Measurements from ENCODE around the gene DMPK.

DMPK gene

GRCh38 chr19:45792470-45793177, 10.3 kb upstream of the DMPK start, which contains the start of gene DMWD:
DMWD (minus strand) TSS chr19:45792845; CDS start chr19:45792756, 89 bp downstream.
- Histone ChIP-seq H3K27ac (ENCODE audit: low read depth, low read length) (peak within 1 kb of the TSS; percentile 66), H3K9ac (ENCODE audit: low read length) (peak within 1 kb of the TSS; percentile 28), H3K9me3 (ENCODE audit: low read length) (no peaks in the 10 kb centered on the region), H3K27me3 (ENCODE audit: control insufficient read depth in 1 of 2, insufficient read depth in 2 of 2, low read length in 2 of 2) (no peaks in the 10 kb centered on the region), H3K36me3 (ENCODE audit: insufficient read depth, low read length) (peaks cover 21% of the 10 kb centered on the region), H3K4me3 (ENCODE audit: low read depth in 1 of 2, low read length in 2 of 2) (peak within 1 kb of the TSS; percentile 65 to 78), H3K4me1 (ENCODE audit: insufficient read depth, low read length) (peaks cover 12% of the 10 kb centered on the region)

GRCh38 chr19:45791744-45792469, 9.6 kb upstream of the DMPK start:
- H3K36me3 ChIP-seq (ENCODE audit: insufficient read depth, low read length): peaks cover 24% of the 10 kb centered on the region
- H3K4me1 ChIP-seq (ENCODE audit: insufficient read depth, low read length): peaks cover 12% of the 10 kb centered on the region
- peak overlapping the region; percentile 65 to 78 for H3K4me3 ChIP-seq (ENCODE audit: low read depth in 1 of 2, low read length in 2 of 2)
- peak overlapping the region; percentile 28 for H3K9ac ChIP-seq (ENCODE audit: low read length)
- no peaks in the 10 kb centered on the region for H3K9me3 ChIP-seq (ENCODE audit: low read length)
- peak overlapping the region; percentile 66 for H3K27ac ChIP-seq (ENCODE audit: low read depth, low read length)
- H3K27me3 ChIP-seq (ENCODE audit: control insufficient read depth in 1 of 2, insufficient read depth in 2 of 2, low read length in 2 of 2): no peaks in the 10 kb centered on the region

GRCh38 chr19:45790942-45791341, 8.7 kb upstream of the DMPK start:
- H3K4me1 ChIP-seq (ENCODE audit: insufficient read depth, low read length): peaks cover 12% of the 10 kb centered on the region
- H3K27me3 ChIP-seq (ENCODE audit: control insufficient read depth in 1 of 2, insufficient read depth in 2 of 2, low read length in 2 of 2): peaks cover 0 to 4% of the 10 kb centered on the region in 2 donors
- no peak overlapping the region for H3K4me3 ChIP-seq (ENCODE audit: low read depth in 1 of 2, low read length in 2 of 2)
- no peak overlapping the region for H3K27ac ChIP-seq (ENCODE audit: low read depth, low read length)
- H3K36me3 ChIP-seq (ENCODE audit: insufficient read depth, low read length): peaks cover 34% of the 10 kb centered on the region
- peak overlapping the region; percentile 28 for H3K9ac ChIP-seq (ENCODE audit: low read length)
- no peaks in the 10 kb centered on the region for H3K9me3 ChIP-seq (ENCODE audit: low read length)

DNA sequence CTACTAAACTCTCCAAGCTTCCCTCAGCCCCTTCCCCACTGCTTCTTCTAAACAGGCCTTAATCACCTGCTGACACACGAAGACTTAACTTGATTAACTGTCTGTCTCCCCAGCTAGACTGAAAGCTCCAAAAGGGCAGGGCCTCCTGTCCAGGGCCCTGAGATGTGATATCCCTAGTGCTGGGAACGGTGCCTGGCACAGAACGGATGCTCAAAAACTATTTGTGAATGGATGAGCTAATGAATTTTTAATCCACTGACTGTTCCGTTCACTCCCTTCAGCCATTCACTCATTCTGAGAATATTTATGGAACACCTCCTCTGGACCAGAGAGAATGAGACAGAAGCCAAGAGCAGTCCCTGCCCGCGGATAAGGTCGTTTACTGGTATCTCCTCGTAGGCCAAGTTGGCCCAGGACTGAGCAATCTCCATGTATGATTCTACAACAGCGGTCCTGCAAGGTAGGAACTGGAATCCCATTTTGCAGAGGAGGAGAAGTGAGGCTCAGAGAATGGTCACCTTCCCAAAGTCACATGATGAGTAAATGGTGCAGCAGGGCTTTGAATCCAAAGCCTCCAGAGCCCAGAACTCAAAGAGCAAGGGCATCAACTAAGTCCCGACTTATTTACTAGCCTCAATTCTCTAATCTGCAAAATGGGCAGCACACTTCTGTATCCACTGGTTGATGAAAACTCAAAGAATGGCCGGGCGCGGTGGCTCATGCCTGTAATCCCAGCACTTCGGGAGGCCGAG, 6.9 kb upstream of the DMPK start:
- H3K36me3 ChIP-seq (ENCODE audit: insufficient read depth, low read length): peaks cover 46% of the 10 kb centered on the region
- peaks cover 24% of the 10 kb centered on the region for H3K4me1 ChIP-seq (ENCODE audit: insufficient read depth, low read length)

DNA sequence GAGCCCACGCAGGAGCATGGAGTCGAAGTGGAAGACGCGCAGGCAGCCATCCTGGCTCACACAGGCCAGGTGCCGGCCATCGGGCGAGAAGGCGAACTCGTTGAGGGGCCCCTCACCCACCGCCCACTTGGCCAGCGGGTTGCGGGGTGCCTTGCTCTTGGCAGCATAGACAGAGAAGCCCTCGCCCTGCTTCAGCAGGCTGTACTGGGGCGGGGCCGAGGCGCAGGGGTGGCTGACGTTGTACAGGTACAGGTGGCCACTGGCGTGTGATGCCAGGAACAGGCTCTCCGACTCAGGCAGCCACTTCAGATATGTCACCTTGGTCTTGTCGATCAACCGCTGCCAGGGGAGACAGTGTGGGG, 4.2 kb upstream of the DMPK start:
- Histone ChIP-seq H3K4me1 (ENCODE audit: insufficient read depth, low read length) (peaks cover 33% of the 10 kb centered on the region), H3K9me3 (ENCODE audit: low read length) (no peaks in the 10 kb centered on the region), H3K9ac (ENCODE audit: low read length) (no peak overlapping the region), H3K27me3 (ENCODE audit: control insufficient read depth in 1 of 2, insufficient read depth in 2 of 2, low read length in 2 of 2) (peaks cover 0 to 4% of the 10 kb centered on the region in 2 donors), H3K27ac (ENCODE audit: low read depth, low read length) (no peak overlapping the region), H3K36me3 (ENCODE audit: insufficient read depth, low read length) (peaks cover 46% of the 10 kb centered on the region), H3K4me3 (ENCODE audit: low read depth in 1 of 2, low read length in 2 of 2) (no peak overlapping the region)

More for the DNA sequence above, 6.9 kb upstream of the DMPK start:
- Histone ChIP-seq H3K9ac (ENCODE audit: low read length) (no peak overlapping the region), H3K4me3 (ENCODE audit: low read depth in 1 of 2, low read length in 2 of 2) (no peak overlapping the region), H3K9me3 (ENCODE audit: low read length) (no peaks in the 10 kb centered on the region), H3K27me3 (ENCODE audit: control insufficient read depth in 1 of 2, insufficient read depth in 2 of 2, low read length in 2 of 2) (peaks cover 0 to 4% of the 10 kb centered on the region in 2 donors), H3K27ac (ENCODE audit: low read depth, low read length) (no peak overlapping the region)

GRCh38 chr19:45785781-45786532, 3.7 kb upstream of the DMPK start:
- H3K4me3 ChIP-seq (ENCODE audit: low read depth in 1 of 2, low read length in 2 of 2): no peak overlapping the region
- peaks cover 0 to 4% of the 10 kb centered on the region in 2 donors for H3K27me3 ChIP-seq (ENCODE audit: control insufficient read depth in 1 of 2, insufficient read depth in 2 of 2, low read length in 2 of 2)
- H3K9ac ChIP-seq (ENCODE audit: low read length): no peak overlapping the region
- no peaks in the 10 kb centered on the region for H3K9me3 ChIP-seq (ENCODE audit: low read length)
- peaks cover 46% of the 10 kb centered on the region for H3K36me3 ChIP-seq (ENCODE audit: insufficient read depth, low read length)
- H3K4me1 ChIP-seq (ENCODE audit: insufficient read depth, low read length): peaks cover 27% of the 10 kb centered on the region
- H3K27ac ChIP-seq (ENCODE audit: low read depth, low read length): no peak overlapping the region

DNA sequence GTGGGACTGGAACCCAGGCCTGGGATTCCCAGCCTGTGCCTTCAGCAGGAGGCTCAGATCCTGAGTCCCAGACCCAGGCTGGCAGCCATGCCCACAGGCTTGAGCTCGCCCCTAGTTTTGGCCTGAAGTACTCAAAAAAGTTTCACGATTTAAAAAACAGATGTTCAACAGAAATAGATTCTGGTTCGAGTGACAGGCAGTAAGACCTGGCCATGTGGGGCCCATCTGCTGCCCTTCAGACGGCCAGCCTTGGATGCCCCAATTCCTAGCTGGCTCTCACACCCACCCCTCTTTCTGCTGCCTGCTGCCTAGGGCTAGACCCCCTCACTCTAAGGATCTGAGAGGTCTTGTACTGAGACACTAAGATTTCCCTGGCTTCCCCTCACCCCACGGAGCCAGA, 2.8 kb upstream of the DMPK start:
- Histone ChIP-seq H3K27ac (ENCODE audit: low read depth, low read length) (peak overlapping the region; percentile 35), H3K27me3 (ENCODE audit: control insufficient read depth in 1 of 2, insufficient read depth in 2 of 2, low read length in 2 of 2) (peaks cover 0 to 4% of the 10 kb centered on the region in 2 donors), H3K4me3 (ENCODE audit: low read depth in 1 of 2, low read length in 2 of 2) (no peak overlapping the region), H3K9ac (ENCODE audit: low read length) (peak overlapping the region; percentile 15), H3K9me3 (ENCODE audit: low read length) (no peaks in the 10 kb centered on the region), H3K36me3 (ENCODE audit: insufficient read depth, low read length) (peaks cover 42% of the 10 kb centered on the region), H3K4me1 (ENCODE audit: insufficient read depth, low read length) (peaks cover 34% of the 10 kb centered on the region)

- H3K27ac ChIP-seq (ENCODE audit: low read depth, low read length): peak overlapping the region; percentile 88
- peaks cover 44% of the 10 kb centered on the region for H3K4me1 ChIP-seq (ENCODE audit: insufficient read depth, low read length)
- peaks cover 39% of the 10 kb centered on the region for H3K36me3 ChIP-seq (ENCODE audit: insufficient read depth, low read length)
- peak overlapping the region; percentile 58 for H3K9ac ChIP-seq (ENCODE audit: low read length)
- peaks cover 0 to 4% of the 10 kb centered on the region in 2 donors for H3K27me3 ChIP-seq (ENCODE audit: control insufficient read depth in 1 of 2, insufficient read depth in 2 of 2, low read length in 2 of 2)
- H3K4me3 ChIP-seq (ENCODE audit: low read depth in 1 of 2, low read length in 2 of 2): no peak overlapping the region
- H3K9me3 ChIP-seq (ENCODE audit: low read length): no peaks in the 10 kb centered on the region
Observed at GRCh38 chr19:45784096-45784495, 1.8 kb upstream of the DMPK start.

DNA sequence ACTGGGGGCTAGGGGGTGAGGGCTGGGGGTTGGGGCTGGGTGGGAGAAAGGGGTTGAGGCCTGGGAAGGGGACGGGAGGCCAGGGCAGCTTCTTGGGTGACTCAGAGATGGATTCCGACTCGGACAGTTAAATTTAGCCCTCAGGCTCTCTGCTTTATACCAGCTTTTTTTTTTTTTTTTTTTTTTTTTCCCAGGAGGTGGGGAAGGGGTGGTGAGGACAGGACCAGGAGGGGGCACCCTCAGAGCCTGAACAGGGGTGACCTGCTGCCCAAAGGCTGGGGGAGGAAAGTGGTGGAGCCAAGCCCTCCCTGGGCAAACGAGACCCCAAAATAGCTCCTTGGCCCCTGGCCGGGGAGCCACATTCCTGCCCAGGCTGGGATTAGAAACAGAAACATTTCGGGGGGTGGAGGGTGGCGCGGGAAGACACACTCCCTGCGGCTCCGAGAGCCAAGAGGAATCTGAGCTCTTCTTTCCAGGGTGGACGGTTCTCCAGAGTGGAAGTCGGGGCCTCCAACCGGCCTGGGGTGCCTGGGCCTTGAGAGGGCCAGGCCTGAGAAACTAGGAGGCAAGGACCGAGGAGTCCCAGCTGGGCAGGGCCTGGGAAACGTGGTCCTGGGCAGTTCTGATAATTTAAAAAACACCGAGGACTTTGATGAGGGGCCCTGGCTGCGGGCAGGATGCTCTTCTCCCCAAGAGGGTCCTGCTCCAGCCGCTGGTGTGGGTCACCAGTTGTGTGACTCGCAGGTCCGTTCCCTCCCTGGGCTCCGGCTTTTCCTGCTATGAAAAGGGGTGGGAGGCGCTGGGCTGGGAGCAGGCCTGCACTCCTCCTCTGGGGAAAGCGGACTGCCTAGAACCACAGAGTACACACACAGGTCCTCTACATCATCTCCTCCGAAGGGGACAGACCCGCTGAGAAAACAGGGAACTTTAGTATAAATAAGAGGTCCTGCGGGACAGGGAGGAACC, 813 bp upstream of the DMPK start:
- Histone ChIP-seq H3K9me3 (ENCODE audit: low read length) (no peaks in the 10 kb centered on the region), H3K27ac (ENCODE audit: low read depth, low read length) (peak overlapping the region; percentile 88), H3K36me3 (ENCODE audit: insufficient read depth, low read length) (peaks cover 39% of the 10 kb centered on the region), H3K4me1 (ENCODE audit: insufficient read depth, low read length) (peaks cover 52% of the 10 kb centered on the region), H3K27me3 (ENCODE audit: control insufficient read depth in 1 of 2, insufficient read depth in 2 of 2, low read length in 2 of 2) (peaks cover 0 to 4% of the 10 kb centered on the region in 2 donors), H3K9ac (ENCODE audit: low read length) (peak overlapping the region; percentile 58), H3K4me3 (ENCODE audit: low read depth in 1 of 2, low read length in 2 of 2) (peak overlapping the region in 1 of 2 donors; percentile 92)

Measured in muscle layer of colon (tissue), 2 donors.